ENCODE measurements around the gene RIPPLY1. TPM values are rescaled to one million over a fixed set of nuclear protein-coding genes. Genes with fewer than 3 reads are reported as not detected.
"Not testable (repeated sequence)": the region's sequence is repeated elsewhere in the genome, so short reads cannot be mapped to it uniquely, and the experiment has no call there.

The RIPPLY1 gene
- total RNA-seq, 1 experiment from 2014 or later: not detected

GRCh38 chrX:106917830-106918500 lies 14.8 kb upstream of the RIPPLY1 start:
- DNase-seq (ENCODE audit: low read depth): peak; percentile 95

GRCh38 chrX:106912864-106913263 lies 9.7 kb upstream of the RIPPLY1 start:
- no peak for DNase-seq (ENCODE audit: low read depth)

DNA sequence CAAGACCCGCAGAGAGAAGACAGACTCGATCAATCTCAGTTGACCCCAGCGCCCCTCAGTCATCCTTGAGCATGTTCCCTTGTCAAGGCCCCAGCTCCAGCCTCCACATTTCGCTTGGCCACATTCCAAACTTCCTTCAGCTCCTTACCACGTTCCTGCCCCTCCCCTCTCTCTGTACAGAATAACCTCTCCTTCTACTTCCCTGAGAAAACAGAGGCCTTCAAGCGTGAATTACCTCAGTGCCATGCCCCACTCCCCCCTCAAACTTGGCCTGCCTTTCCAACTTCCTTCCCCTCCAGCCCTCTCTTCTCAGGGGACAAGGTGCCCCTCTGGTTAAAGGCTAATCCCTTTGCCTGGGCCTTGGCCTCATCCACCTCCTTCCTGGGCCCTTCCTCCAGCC lies 3.2 kb upstream of the RIPPLY1 start:
- no peak for DNase-seq (ENCODE audit: low read depth)

DNA sequence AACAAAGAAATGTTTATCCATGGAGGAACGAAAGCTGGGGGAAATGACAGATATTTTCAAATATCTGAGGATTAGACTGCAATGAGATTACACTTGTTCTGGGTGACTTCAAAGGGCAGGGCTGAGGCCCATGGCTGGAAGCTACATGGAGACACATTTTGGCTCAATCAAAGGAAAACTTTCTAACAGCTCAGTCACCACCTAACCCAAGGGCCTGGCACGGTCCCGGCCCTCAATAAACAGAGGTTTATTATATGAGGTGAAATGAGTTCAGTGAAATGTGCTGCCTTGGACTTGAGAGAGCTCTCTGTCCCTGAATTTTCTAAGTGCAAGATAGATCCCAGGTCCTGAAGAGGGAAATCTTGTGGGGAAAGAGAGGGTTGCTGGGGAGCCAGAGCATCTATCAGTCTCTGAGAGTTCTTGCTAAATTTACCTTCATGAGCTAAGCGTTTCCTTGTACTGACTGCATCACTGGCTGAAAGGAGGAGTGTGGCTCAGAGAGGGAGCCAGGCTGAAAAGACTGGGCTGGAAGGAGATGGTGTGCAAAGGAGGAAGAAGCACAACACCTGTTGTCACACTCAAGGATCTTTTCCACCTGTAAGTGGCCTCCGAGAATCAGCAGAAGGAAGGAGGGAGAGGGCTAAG lies 2.0 kb upstream of the RIPPLY1 start:
- DNase-seq (ENCODE audit: low read depth): no peak

GRCh38 chrX:106903856-106904528 lies 851 bp upstream of the RIPPLY1 start:
- DNase-seq (ENCODE audit: low read depth): no peak

- DNase-seq (ENCODE audit: low read depth): no peak
Observed at GRCh38 chrX:106902684-106903083, 457 bp downstream of the RIPPLY1 start.

DNA sequence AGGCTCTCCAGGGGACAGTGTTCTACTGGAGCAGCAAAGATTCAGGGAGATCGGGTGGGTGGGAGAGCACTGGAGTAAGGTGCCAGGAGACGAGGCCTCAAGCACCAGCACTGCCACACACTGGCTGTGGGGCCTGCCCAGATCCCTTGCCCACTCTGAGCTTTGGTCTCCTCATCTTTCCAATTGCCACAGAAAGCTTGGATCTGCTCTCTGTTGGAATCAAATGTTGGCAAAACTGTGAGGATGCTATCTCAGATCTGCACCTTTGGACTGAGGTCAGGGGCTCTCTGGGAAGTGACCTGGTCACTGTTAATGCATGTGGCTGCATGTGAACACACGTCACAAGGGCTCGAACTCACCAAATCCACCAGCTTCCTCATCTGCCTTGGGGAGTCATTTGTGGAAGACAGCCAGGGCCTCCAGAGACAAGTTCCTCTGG lies 1.3 kb downstream of the RIPPLY1 start:
- no peak for DNase-seq (ENCODE audit: low read depth)

- DNase-seq (ENCODE audit: low read depth): no peak
Observed at GRCh38 chrX:106901341-106901740, 1.8 kb downstream of the RIPPLY1 start.

DNA sequence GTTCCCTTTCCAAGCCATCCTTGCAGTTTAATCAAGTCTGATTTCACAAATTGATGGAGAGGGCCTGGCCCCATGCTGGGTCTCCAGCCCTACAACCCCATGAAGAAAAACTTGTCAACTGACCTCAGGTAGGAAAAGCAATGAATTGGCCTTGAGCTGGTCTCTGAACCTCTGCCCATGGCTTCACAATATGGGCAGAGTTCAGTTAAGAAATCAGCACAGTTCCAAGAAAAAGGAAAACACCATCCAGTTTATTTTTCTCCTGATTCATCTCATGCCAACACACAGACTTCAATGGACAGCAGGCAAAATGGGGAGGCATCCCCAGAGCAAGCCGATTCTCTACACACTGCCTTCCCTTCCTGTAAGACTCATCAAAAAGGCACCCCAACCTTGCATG lies 3.3 kb downstream of the RIPPLY1 start:
- DNase-seq (ENCODE audit: low read depth): no peak

DNA sequence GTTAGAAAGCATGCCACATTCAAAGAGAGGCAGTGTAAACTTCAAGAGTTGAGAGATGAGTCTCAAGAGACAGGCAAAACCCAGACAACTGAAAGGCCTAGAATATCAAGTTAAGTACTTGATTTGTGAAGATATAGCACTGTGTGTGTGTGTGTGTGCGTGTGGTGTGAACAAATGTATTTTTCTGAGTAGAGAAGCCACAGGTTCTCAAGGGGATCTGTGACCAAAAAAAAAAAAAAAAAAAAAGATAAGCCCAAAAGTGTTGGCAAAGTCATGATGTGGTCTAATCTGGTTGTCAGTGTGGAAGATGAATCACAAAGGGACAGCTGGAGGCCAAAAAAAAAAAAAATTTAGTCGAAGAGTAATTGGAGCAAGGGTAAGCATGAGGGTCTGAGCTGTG lies 3.9 kb downstream of the RIPPLY1 start:
- peak; percentile 31 for DNase-seq (ENCODE audit: low read depth)

DNA sequence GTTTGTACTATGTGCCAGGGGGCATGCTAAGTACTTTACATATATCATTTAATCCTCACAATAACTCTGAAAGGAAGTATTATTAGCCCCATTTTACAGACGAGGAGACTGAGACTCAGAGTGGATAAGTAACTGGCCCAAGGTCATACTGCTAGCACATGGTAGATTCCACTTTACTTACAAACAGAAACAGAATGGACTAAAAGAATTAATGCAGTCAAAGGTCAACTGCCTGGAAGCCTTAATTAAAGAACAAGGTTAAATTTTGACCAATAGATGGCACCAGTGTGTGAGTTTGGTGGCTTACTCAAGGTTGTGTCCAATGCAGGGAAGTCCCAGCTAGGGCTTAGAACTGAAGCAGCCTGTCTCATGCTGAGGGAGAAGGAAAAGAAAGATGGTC lies 4.7 kb downstream of the RIPPLY1 start:
- peak; percentile 62 for DNase-seq (ENCODE audit: low read depth)

GRCh38 chrX:106897259-106897658 lies 5.9 kb downstream of the RIPPLY1 start:
- DNase-seq (ENCODE audit: low read depth): peak; percentile 43

GRCh38 chrX:106894978-106895452 lies 8.1 kb downstream of the RIPPLY1 start:
- DNase-seq (ENCODE audit: low read depth): peak; percentile 90

GRCh38 chrX:106894392-106894909 lies 8.7 kb downstream of the RIPPLY1 start:
- DNase-seq (ENCODE audit: low read depth): peak; percentile 71

DNA sequence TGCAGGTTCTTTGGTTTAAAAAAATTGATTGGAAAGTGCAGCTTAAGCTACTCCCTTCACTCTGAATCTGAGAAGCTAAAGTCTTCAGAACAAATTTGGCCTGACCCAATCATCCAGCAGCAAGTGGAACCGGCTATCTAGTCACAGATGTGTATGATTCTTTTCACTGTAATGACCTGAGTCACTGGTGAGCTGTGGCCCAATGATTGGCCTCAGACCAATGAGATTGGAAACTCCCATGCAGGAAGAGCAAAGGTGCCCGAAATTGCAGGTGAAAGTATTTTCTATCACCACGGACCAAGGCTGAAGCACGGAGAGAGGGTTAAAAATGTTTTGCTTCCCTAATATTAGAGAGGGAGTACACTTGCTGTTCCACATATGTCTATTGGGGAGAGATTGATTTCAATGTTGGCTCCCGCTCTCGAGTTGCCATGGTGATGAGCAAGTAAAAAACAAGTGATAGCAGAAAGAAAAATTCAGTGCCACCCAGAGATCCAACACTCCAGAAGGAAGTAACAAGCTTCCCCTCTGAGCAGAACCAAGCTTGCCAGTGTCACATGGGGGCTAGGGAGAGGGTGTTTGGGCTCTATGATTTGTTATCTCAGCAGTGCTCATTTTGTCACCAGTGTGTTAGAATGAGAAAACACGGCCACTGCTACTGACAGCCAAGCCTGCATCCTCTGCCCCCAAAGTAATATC lies 11.2 kb downstream of the RIPPLY1 start:
- no peak for DNase-seq (ENCODE audit: low read depth)

DNA sequence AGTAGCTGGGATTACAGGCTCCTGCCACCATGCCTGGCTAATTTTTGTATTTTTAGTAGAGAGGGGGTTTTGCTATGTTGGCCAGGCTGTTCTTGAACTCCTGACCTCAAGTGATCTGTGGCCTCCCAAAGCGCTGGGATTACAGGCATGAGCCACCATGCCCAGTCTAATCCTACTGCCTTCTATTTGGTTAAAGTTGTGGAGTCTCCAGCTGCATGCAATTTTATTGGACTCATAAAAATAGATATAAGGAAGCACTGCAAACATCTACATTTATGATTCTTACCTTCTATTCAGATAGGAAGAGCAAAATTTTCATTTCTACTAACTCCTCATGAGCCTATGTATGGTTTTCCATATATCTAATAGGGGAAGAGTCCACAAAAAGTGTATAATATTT lies 13.7 kb downstream of the RIPPLY1 start:
- no peak for DNase-seq (ENCODE audit: low read depth)

GRCh38 chrX:106875151-106875550 lies 28.0 kb downstream of the RIPPLY1 start:
- DNase-seq (ENCODE audit: low read depth): no peak

GRCh38 chrX:106874075-106874474 lies 29.1 kb downstream of the RIPPLY1 start:
- DNase-seq (ENCODE audit: low read depth): no peak

DNA sequence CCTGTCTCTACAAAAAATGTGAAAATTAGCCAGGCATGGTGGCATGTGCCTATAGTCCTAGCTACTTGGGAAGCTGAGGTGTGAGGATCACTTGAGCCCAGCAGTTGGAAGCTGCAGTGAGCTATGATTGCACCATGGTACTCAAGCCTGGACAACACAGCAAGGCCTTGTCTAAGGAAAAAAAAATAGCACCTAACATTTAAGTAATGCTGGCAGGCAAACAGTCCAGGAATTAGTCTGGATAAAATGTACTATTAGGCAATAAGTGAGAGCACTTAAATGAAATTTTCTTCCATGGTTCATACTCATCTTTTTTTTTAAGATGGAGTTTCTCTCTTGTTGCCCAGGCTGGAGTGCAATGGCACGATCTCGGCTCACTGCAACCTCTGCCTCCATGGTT lies 30.3 kb downstream of the RIPPLY1 start:
- not testable (repeated sequence) for DNase-seq (ENCODE audit: low read depth)

DNA sequence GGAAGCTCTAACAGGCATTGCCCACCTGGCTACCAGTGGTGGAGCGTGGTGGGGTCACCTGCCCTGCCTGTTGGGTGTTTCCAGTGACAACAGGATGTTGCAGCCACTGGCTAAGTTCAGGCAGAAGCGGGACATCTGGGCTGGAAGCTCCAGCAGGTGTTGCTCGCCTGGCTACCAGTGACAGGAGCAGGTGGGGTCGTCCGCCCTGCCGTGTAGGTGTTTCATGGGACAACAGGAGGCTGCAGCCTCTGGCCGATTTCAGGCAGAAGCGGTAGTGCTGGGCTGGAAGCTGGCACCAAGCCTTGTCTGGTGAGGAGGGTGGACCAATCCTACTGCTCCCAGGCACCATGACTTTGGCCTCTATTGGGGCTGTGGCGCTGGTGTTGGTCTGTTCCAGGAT lies 39.4 kb downstream of the RIPPLY1 start:
- DNase-seq (ENCODE audit: low read depth): no peak

GRCh38 chrX:106862972-106863688 lies 40.0 kb downstream of the RIPPLY1 start:
- peak; percentile 15 for DNase-seq (ENCODE audit: low read depth)

Data from HT1080 (cell line).